Measurements from ENCODE around the gene IL1RAP.

DNA sequence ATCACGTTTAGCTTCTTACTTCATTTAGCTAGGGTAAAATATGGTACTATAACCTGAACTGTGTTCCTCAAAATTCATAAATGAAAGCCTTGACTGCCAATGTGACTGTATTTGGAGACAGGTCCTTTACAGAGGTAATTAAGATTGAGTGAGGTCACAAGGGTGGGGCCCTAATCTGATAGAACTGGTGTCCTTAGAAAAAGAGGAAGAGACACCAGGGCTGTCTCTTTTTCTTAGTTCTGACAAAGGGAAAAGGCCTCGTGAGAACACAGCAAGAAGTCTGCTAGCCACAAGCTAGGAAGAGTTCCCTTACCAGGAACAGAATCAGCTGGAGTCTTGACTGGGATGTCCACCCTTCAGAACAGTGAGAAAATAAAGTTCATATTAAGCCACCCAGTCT is 185.9 kb downstream of the IL1RAP start:
- TF ChIP-seq, protein P1, sequence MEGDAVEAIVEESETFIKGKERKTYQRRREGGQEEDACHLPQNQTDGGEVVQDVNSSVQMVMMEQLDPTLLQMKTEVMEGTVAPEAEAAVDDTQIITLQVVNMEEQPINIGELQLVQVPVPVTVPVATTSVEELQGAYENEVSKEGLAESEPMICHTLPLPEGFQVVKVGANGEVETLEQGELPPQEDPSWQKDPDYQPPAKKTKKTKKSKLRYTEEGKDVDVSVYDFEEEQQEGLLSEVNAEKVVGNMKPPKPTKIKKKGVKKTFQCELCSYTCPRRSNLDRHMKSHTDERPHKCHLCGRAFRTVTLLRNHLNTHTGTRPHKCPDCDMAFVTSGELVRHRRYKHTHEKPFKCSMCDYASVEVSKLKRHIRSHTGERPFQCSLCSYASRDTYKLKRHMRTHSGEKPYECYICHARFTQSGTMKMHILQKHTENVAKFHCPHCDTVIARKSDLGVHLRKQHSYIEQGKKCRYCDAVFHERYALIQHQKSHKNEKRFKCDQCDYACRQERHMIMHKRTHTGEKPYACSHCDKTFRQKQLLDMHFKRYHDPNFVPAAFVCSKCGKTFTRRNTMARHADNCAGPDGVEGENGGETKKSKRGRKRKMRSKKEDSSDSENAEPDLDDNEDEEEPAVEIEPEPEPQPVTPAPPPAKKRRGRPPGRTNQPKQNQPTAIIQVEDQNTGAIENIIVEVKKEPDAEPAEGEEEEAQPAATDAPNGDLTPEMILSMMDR (IDR thresholded peaks at IDR 0.05), result no peak
- TF ChIP-seq POLR2AphosphoS5 (IDR thresholded peaks at IDR 0.05; ENCODE audit: insufficient read depth in 1 of 2, low read depth in 1 of 2), result no peak

All from vagina (tissue), 2 donors.